HEK293 (cell line): ENCODE measurements around the gene TAF11.

Experiments used
- CTCF ChIA-PET: fragments of 350-600 bp; formaldehyde crosslinking; extraction: SDS; loops from one replicate; lab custom pipeline; 2021; ENCODE audit warnings: antibody characterized with exemption; lab: Yijun Ruan, JAX
- POLR2A ChIA-PET: fragments of 300-600 bp; formaldehyde crosslinking; extraction: SDS; loops from one replicate; lab custom pipeline; 2020; ENCODE audit warnings: antibody characterized with exemption, inconsistent platforms; lab: Yijun Ruan, JAX
- H3K27ac ChIP-seq: fragments of 200-500 bp; sonication (Bioruptor generic); 2 replicates; pipeline ENCODE4 v1.5.1; 2014; ENCODE audit warnings: low read depth, low read length, control low read depth, inconsistent platforms; ENCODE audit errors: extremely low read depth
- H3K36me3 ChIP-seq, 2 experiments: fragments of 200-500 bp in 1 of 2; sonication (Bioruptor generic) in 1 of 2; 1 replicate in 1 of 2; 2 replicates in 1 of 2; pipeline ENCODE4 v1.5.1; 2014 to 2017; ENCODE audit warnings: inconsistent platforms in 2 of 2, low read length in 2 of 2; ENCODE audit not compliant: control insufficient read depth in 2 of 2, insufficient read depth in 1 of 2
- H3K4me1 ChIP-seq: fragments of 200-500 bp; sonication (Bioruptor generic); 2 replicates; pipeline ENCODE4 v1.5.1; 2014; ENCODE audit warnings: mild to moderate bottlenecking, low read length, inconsistent platforms; ENCODE audit not compliant: control insufficient read depth, insufficient read depth
- H3K4me3 ChIP-seq: 2 replicates; pipeline ENCODE4 v1.5.1; 2011; ENCODE audit warnings: low read depth, mild to moderate bottlenecking, control low read depth, low read length, moderate library complexity
- H3K9me3 ChIP-seq: fragments of 200-500 bp; sonication (Bioruptor generic); 2 replicates; pipeline ENCODE4 v1.5.1; 2014; ENCODE audit warnings: low read depth, low read length, inconsistent platforms; ENCODE audit not compliant: control insufficient read depth, insufficient read depth
- GFI1B ChIP-seq: fragments of 450-650 bp; formaldehyde crosslinking; IDR thresholded peaks from 2 replicates; pipeline ENCODE4 v1.5.1; 2016; ENCODE audit warnings: missing biosample characterization, missing genetic modification characterization
- PRDM1 ChIP-seq: fragments of 450-650 bp; formaldehyde crosslinking; IDR thresholded peaks from 2 replicates; pipeline ENCODE4; 2016; ENCODE audit warnings: missing biosample characterization, missing genetic modification characterization
- SCRT2 ChIP-seq: fragments of 450-650 bp; formaldehyde crosslinking; IDR thresholded peaks from 2 replicates; pipeline ENCODE4 v1.5.1; 2016; ENCODE audit warnings: missing biosample characterization, missing genetic modification characterization
- SP2 ChIP-seq: fragments of 450-650 bp; formaldehyde crosslinking; IDR thresholded peaks from 2 replicates; pipeline ENCODE4 v1.5.1; 2016; ENCODE audit warnings: missing biosample characterization, missing genetic modification characterization
- ZNF174 ChIP-seq: fragments of 450-650 bp; formaldehyde crosslinking; IDR thresholded peaks from 2 replicates; pipeline ENCODE4 v1.5.0; 2017; ENCODE audit warnings: missing biosample characterization, mild to moderate bottlenecking, missing genetic modification characterization
- ZNF510 ChIP-seq: fragments of 450-650 bp; formaldehyde crosslinking; IDR thresholded peaks from 2 replicates; pipeline ENCODE4 v1.5.1; 2018; ENCODE audit warnings: mild to moderate bottlenecking, missing genetic modification characterization, missing biosample characterization; ENCODE audit not compliant: insufficient replicate concordance
- ZNF596 ChIP-seq: fragments of 450-650 bp; IDR thresholded peaks from 2 replicates; pipeline ENCODE4 v1.5.0; 2018; ENCODE audit warnings: missing biosample characterization, mild to moderate bottlenecking, missing genetic modification characterization, moderate library complexity
- ZNF677 ChIP-seq: fragments of 450-650 bp; IDR thresholded peaks from 2 replicates; pipeline ENCODE4 v1.5.0; 2018; ENCODE audit warnings: missing biosample characterization, mild to moderate bottlenecking, missing genetic modification characterization, moderate library complexity
- ZNF704 ChIP-seq: fragments of 450-650 bp; formaldehyde crosslinking; IDR thresholded peaks from 2 replicates; pipeline ENCODE4 v1.5.1; 2016; ENCODE audit warnings: missing biosample characterization, missing genetic modification characterization
- ZSCAN18 ChIP-seq: fragments of 450-650 bp; formaldehyde crosslinking; IDR thresholded peaks from 2 replicates; pipeline ENCODE4 v1.5.1; 2016; ENCODE audit warnings: missing biosample characterization, missing genetic modification characterization
- TF ChIP-seq, protein P1 (sequence below): fragments of 450-650 bp; formaldehyde crosslinking; IDR thresholded peaks from 2 replicates; pipeline ENCODE4 v1.5.1; 2016; ENCODE audit warnings: missing biosample characterization, missing genetic modification characterization, borderline replicate concordance
- TF ChIP-seq, protein P2 (sequence below): fragments of 450-650 bp; formaldehyde crosslinking; IDR thresholded peaks from 2 replicates; pipeline ENCODE4 v1.5.1; 2016; ENCODE audit warnings: missing biosample characterization, missing genetic modification characterization
- TF ChIP-seq, protein P3 (sequence below): fragments of 450-650 bp; formaldehyde crosslinking; IDR thresholded peaks from 2 replicates; pipeline ENCODE4 v1.5.1; 2016; ENCODE audit warnings: missing biosample characterization, missing genetic modification characterization
- TF ChIP-seq, protein P4 (sequence below): fragments of 450-650 bp; formaldehyde crosslinking; IDR thresholded peaks from 2 replicates; pipeline ENCODE4 v1.5.1; 2016; ENCODE audit warnings: missing biosample characterization, missing genetic modification characterization

Gene TAF11

GRCh38 chr6:34894693-34895092 lies 6.9 kb upstream of the TAF11 start:
- TF ChIP-seq, protein P1, sequence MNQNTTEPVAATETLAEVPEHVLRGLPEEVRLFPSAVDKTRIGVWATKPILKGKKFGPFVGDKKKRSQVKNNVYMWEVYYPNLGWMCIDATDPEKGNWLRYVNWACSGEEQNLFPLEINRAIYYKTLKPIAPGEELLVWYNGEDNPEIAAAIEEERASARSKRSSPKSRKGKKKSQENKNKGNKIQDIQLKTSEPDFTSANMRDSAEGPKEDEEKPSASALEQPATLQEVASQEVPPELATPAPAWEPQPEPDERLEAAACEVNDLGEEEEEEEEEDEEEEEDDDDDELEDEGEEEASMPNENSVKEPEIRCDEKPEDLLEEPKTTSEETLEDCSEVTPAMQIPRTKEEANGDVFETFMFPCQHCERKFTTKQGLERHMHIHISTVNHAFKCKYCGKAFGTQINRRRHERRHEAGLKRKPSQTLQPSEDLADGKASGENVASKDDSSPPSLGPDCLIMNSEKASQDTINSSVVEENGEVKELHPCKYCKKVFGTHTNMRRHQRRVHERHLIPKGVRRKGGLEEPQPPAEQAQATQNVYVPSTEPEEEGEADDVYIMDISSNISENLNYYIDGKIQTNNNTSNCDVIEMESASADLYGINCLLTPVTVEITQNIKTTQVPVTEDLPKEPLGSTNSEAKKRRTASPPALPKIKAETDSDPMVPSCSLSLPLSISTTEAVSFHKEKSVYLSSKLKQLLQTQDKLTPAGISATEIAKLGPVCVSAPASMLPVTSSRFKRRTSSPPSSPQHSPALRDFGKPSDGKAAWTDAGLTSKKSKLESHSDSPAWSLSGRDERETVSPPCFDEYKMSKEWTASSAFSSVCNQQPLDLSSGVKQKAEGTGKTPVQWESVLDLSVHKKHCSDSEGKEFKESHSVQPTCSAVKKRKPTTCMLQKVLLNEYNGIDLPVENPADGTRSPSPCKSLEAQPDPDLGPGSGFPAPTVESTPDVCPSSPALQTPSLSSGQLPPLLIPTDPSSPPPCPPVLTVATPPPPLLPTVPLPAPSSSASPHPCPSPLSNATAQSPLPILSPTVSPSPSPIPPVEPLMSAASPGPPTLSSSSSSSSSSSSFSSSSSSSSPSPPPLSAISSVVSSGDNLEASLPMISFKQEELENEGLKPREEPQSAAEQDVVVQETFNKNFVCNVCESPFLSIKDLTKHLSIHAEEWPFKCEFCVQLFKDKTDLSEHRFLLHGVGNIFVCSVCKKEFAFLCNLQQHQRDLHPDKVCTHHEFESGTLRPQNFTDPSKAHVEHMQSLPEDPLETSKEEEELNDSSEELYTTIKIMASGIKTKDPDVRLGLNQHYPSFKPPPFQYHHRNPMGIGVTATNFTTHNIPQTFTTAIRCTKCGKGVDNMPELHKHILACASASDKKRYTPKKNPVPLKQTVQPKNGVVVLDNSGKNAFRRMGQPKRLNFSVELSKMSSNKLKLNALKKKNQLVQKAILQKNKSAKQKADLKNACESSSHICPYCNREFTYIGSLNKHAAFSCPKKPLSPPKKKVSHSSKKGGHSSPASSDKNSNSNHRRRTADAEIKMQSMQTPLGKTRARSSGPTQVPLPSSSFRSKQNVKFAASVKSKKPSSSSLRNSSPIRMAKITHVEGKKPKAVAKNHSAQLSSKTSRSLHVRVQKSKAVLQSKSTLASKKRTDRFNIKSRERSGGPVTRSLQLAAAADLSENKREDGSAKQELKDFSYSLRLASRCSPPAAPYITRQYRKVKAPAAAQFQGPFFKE (tag by site-specific recombination) = no peak
- TF ChIP-seq, protein P2, sequence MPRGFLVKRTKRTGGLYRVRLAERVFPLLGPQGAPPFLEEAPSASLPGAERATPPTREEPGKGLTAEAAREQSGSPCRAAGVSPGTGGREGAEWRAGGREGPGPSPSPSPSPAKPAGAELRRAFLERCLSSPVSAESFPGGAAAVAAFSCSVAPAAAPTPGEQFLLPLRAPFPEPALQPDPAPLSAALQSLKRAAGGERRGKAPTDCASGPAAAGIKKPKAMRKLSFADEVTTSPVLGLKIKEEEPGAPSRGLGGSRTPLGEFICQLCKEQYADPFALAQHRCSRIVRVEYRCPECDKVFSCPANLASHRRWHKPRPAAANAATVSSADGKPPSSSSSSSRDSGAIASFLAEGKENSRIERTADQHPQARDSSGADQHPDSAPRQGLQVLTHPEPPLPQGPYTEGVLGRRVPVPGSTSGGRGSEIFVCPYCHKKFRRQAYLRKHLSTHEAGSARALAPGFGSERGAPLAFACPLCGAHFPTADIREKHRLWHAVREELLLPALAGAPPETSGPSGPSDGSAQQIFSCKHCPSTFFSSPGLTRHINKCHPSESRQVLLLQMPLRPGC (tag by site-specific recombination) = no peak
- TF ChIP-seq GFI1B (tag by site-specific recombination) = no peak
- TF ChIP-seq ZNF677 (tag by site-specific recombination) = no peak
- TF ChIP-seq, protein P3, sequence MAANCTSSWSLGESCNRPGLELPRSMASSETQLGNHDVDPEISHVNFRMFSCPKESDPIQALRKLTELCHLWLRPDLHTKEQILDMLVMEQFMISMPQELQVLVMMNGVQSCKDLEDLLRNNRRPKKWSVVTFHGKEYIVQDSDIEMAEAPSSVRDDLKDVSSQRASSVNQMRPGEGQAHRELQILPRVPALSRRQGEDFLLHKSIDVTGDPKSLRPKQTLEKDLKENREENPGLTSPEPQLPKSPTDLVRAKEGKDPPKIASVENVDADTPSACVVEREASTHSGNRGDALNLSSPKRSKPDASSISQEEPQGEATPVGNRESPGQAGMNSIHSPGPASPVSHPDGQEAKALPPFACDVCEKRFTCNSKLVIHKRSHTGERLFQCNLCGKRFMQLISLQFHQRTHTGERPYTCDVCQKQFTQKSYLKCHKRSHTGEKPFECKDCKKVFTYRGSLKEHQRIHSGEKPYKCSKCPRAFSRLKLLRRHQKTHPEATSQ (tag by site-specific recombination) = no peak
- no peak for TF ChIP-seq PRDM1
- TF ChIP-seq, all 188 proteins: peak for 0
- no peak overlapping the region for H3K27ac ChIP-seq
- peaks cover 0 to 4% of the 10 kb centered on the region in 2 experiments; a peak in 1 of 3 replicates for H3K36me3 ChIP-seq
- ChIA-PET POLR2A (no interaction called here), CTCF (interaction anchor here (0.9 to 1.7 kb wide), 3 partner anchors 133 to 346 kb away, joined by 3 to 10 read pairs (median 3); no protein-coding TSS in a partner anchor)
- peaks cover 2% of the 10 kb centered on the region; the same call in 1 of the 2 replicates for H3K4me1 ChIP-seq
- no peak overlapping the region for H3K4me3 ChIP-seq
- H3K9me3 ChIP-seq = no peaks in the 10 kb centered on the region

GRCh38 chr6:34891296-34891695 lies 3.5 kb upstream of the TAF11 start:
- H3K36me3 ChIP-seq = peaks cover 0 to 4% of the 10 kb centered on the region in 2 experiments; a peak in 1 of 3 replicates
- no peaks in the 10 kb centered on the region for H3K9me3 ChIP-seq
- H3K27ac ChIP-seq = no peak overlapping the region
- ChIA-PET POLR2A (no interaction called here), CTCF (interaction anchor here (0.6 to 1.2 kb wide), 2 partner anchors 206 to 314 kb away, joined by 3 to 7 read pairs; no protein-coding TSS in a partner anchor)
- no peak overlapping the region for H3K4me3 ChIP-seq
- H3K4me1 ChIP-seq = peaks cover 2% of the 10 kb centered on the region; the same call in 1 of the 2 replicates
- no peak for TF ChIP-seq SP2 (tag by site-specific recombination)
- no peak for TF ChIP-seq ZNF596
- no peak for TF ChIP-seq ZNF704 (tag by site-specific recombination)
- TF ChIP-seq, protein P4, sequence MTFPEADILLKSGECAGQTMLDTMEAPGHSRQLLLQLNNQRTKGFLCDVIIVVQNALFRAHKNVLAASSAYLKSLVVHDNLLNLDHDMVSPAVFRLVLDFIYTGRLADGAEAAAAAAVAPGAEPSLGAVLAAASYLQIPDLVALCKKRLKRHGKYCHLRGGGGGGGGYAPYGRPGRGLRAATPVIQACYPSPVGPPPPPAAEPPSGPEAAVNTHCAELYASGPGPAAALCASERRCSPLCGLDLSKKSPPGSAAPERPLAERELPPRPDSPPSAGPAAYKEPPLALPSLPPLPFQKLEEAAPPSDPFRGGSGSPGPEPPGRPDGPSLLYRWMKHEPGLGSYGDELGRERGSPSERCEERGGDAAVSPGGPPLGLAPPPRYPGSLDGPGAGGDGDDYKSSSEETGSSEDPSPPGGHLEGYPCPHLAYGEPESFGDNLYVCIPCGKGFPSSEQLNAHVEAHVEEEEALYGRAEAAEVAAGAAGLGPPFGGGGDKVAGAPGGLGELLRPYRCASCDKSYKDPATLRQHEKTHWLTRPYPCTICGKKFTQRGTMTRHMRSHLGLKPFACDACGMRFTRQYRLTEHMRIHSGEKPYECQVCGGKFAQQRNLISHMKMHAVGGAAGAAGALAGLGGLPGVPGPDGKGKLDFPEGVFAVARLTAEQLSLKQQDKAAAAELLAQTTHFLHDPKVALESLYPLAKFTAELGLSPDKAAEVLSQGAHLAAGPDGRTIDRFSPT (tag by site-specific recombination) = no peak
- TF ChIP-seq SCRT2 (tag by site-specific recombination) = no peak
- TF ChIP-seq ZSCAN18 (tag by site-specific recombination) = no peak
- TF ChIP-seq ZNF174 (tag by site-specific recombination) = no peak
- no peak for TF ChIP-seq ZNF510 (tag by site-specific recombination)
